ENCODE measurements around the gene GTPBP2. TPM values are rescaled to one million over a fixed set of nuclear protein-coding genes. Genes with fewer than 3 reads are reported as not detected.

The GTPBP2 gene, protein sequence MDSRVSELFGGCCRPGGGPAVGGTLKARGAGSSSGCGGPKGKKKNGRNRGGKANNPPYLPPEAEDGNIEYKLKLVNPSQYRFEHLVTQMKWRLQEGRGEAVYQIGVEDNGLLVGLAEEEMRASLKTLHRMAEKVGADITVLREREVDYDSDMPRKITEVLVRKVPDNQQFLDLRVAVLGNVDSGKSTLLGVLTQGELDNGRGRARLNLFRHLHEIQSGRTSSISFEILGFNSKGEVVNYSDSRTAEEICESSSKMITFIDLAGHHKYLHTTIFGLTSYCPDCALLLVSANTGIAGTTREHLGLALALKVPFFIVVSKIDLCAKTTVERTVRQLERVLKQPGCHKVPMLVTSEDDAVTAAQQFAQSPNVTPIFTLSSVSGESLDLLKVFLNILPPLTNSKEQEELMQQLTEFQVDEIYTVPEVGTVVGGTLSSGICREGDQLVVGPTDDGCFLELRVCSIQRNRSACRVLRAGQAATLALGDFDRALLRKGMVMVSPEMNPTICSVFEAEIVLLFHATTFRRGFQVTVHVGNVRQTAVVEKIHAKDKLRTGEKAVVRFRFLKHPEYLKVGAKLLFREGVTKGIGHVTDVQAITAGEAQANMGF
- total RNA-seq (2014; rRNA removed; shearing (Covaris generic)), result 57.3 and 59.8 TPM in 2 replicates

DNA sequence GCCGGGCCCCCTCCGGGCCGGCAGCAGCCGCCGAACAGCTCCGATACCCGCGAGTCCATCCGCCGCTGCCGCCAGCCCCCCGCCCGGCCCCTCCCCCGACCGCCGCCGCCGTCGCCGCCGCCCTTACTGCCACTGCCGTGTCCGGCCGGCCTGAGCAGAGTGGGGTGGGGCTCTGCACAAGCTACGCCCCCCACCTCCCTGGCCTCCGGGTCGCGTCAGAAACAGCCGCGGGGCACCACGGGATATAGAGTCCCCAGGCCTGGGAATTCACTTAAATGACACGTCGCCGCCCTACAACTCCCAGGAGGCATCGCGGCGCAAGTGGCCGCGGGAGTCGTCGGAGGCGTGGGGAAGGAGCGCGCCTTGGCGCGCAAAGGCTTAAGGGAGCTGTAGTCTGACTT, at the start of gene GTPBP2:
TSS of gene GTPBP2 (minus strand) at position 161 of the 401 bp plus-strand sequence. CDS start at position 59, 102 bp downstream.
- Histone ChIP-seq H3K4me1 (replicated peaks) (peaks cover 30% of the 10 kb centered on the region), H3K9me3 (replicated peaks) (no peaks in the 10 kb centered on the region; the same call in 1 of the 2 replicates), H3K27me3 (replicated peaks) (no peaks in the 10 kb centered on the region), H3K36me3 (peaks cover 42% of the 10 kb centered on the region), H3K4me3 (peak within 1 kb of the TSS; percentile 76), H3K27ac (peak within 1 kb of the TSS; percentile 98)
- DNase-seq (ENCODE audit: low read depth in 1 of 2, low spot score in 2 of 2), result peak; percentile 98 to 99

GRCh38 chr6:43678341-43678740, 49.3 kb upstream of the GTPBP2 start:
- H3K27me3 ChIP-seq (replicated peaks), result no peaks in the 10 kb centered on the region
- H3K27ac ChIP-seq, result no peak overlapping the region
- H3K4me1 ChIP-seq (replicated peaks), result peaks cover 5% of the 10 kb centered on the region; the same call in 1 of the 2 replicates
- no peak for DNase-seq (ENCODE audit: low read depth in 1 of 2, low spot score in 2 of 2)
- no peaks in the 10 kb centered on the region for H3K9me3 ChIP-seq (replicated peaks)
- no peak overlapping the region for H3K4me3 ChIP-seq
- peaks cover 88% of the 10 kb centered on the region for H3K36me3 ChIP-seq

GRCh38 chr6:43677759-43678158, 48.7 kb upstream of the GTPBP2 start:
- Histone ChIP-seq H3K9me3 (replicated peaks) (no peaks in the 10 kb centered on the region), H3K4me3 (no peak overlapping the region), H3K4me1 (replicated peaks) (no peaks in the 10 kb centered on the region; the same call in 1 of the 2 replicates), H3K27me3 (replicated peaks) (no peaks in the 10 kb centered on the region), H3K36me3 (peaks cover 90% of the 10 kb centered on the region), H3K27ac (no peak overlapping the region)
- DNase-seq (ENCODE audit: low read depth in 1 of 2, low spot score in 2 of 2), result no peak

GRCh38 chr6:43676962-43677606, 48.0 kb upstream of the GTPBP2 start:
- Histone ChIP-seq H3K36me3 (peaks cover 90% of the 10 kb centered on the region), H3K27ac (no peak overlapping the region)
- no peak for DNase-seq (ENCODE audit: low read depth in 1 of 2, low spot score in 2 of 2)

DNA sequence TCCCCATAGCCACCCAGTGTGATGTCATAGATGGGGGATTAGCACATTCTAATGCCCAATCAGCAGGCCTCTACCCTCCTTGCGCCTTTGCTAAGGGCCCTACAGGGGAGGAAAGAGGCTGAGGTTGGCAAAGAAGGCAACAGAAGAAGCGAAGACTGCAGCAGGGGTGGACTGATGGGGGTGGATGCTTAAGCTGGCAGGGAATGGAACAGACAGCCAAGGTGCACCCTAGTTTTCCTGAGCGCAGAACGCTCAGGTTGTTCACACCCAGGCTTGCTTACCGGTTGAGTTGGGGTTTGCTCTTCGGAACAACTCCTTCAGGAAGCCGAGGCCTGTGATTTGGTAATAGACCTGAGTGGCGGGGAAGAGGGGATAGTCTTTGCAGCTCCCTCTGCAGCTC, 45.9 kb upstream of the GTPBP2 start:
- Histone ChIP-seq H3K27me3 (replicated peaks) (no peaks in the 10 kb centered on the region), H3K27ac (no peak overlapping the region), H3K9me3 (replicated peaks) (no peaks in the 10 kb centered on the region), H3K4me1 (replicated peaks) (no peaks in the 10 kb centered on the region), H3K36me3 (peaks cover 87% of the 10 kb centered on the region), H3K4me3 (no peak overlapping the region)
- no peak for DNase-seq (ENCODE audit: low read depth in 1 of 2, low spot score in 2 of 2)

More at GRCh38 chr6:43676962-43677606, 48.0 kb upstream of the GTPBP2 start:
- Histone ChIP-seq H3K4me3 (no peak overlapping the region), H3K4me1 (replicated peaks) (no peaks in the 10 kb centered on the region), H3K9me3 (replicated peaks) (no peaks in the 10 kb centered on the region), H3K27me3 (replicated peaks) (no peaks in the 10 kb centered on the region)

GRCh38 chr6:43674291-43674690, 45.2 kb upstream of the GTPBP2 start:
- Histone ChIP-seq H3K9me3 (replicated peaks) (no peaks in the 10 kb centered on the region), H3K27ac (no peak overlapping the region), H3K4me3 (no peak overlapping the region), H3K27me3 (replicated peaks) (no peaks in the 10 kb centered on the region), H3K4me1 (replicated peaks) (peaks cover 1% of the 10 kb centered on the region; the same call in 1 of the 2 replicates), H3K36me3 (peaks cover 81% of the 10 kb centered on the region)
- DNase-seq (ENCODE audit: low read depth in 1 of 2, low spot score in 2 of 2), result no peak

- Histone ChIP-seq H3K27me3 (replicated peaks) (no peaks in the 10 kb centered on the region), H3K9me3 (replicated peaks) (no peaks in the 10 kb centered on the region), H3K27ac (no peak overlapping the region), H3K4me3 (no peak overlapping the region), H3K36me3 (peaks cover 74% of the 10 kb centered on the region), H3K4me1 (replicated peaks) (peaks cover 3% of the 10 kb centered on the region; the same call in 1 of the 2 replicates)
- DNase-seq (ENCODE audit: low read depth in 1 of 2, low spot score in 2 of 2), result no peak
Observed at GRCh38 chr6:43673444-43674084, 44.5 kb upstream of the GTPBP2 start.

GRCh38 chr6:43671801-43672690, 43.0 kb upstream of the GTPBP2 start:
- Histone ChIP-seq H3K27ac (no peak overlapping the region), H3K9me3 (replicated peaks) (no peaks in the 10 kb centered on the region), H3K4me1 (replicated peaks) (peaks cover 7% of the 10 kb centered on the region), H3K36me3 (peaks cover 58% of the 10 kb centered on the region), H3K27me3 (replicated peaks) (no peaks in the 10 kb centered on the region), H3K4me3 (no peak overlapping the region)
- DNase-seq (ENCODE audit: low read depth in 1 of 2, low spot score in 2 of 2), result no peak

- Histone ChIP-seq H3K9me3 (replicated peaks) (no peaks in the 10 kb centered on the region), H3K4me3 (no peak overlapping the region), H3K27me3 (replicated peaks) (no peaks in the 10 kb centered on the region), H3K36me3 (peaks cover 51% of the 10 kb centered on the region), H3K4me1 (replicated peaks) (peaks cover 7% of the 10 kb centered on the region), H3K27ac (no peak overlapping the region)
- DNase-seq (ENCODE audit: low read depth in 1 of 2, low spot score in 2 of 2), result no peak
Observed at GRCh38 chr6:43671011-43671800, 42.1 kb upstream of the GTPBP2 start.

- no peaks in the 10 kb centered on the region for H3K27me3 ChIP-seq (replicated peaks)
- no peak for DNase-seq (ENCODE audit: low read depth in 1 of 2, low spot score in 2 of 2)
- H3K27ac ChIP-seq, result no peak overlapping the region
- H3K36me3 ChIP-seq, result peaks cover 47% of the 10 kb centered on the region
- H3K4me1 ChIP-seq (replicated peaks), result peaks cover 7% of the 10 kb centered on the region
- no peak overlapping the region for H3K4me3 ChIP-seq
- H3K9me3 ChIP-seq (replicated peaks), result no peaks in the 10 kb centered on the region
Observed at GRCh38 chr6:43670623-43670986, 41.5 kb upstream of the GTPBP2 start.

- DNase-seq (ENCODE audit: low read depth in 1 of 2, low spot score in 2 of 2), result no peak
- Histone ChIP-seq H3K4me3 (no peak overlapping the region), H3K4me1 (replicated peaks) (peaks cover 7% of the 10 kb centered on the region), H3K9me3 (replicated peaks) (no peaks in the 10 kb centered on the region), H3K36me3 (peaks cover 41% of the 10 kb centered on the region), H3K27ac (no peak overlapping the region), H3K27me3 (replicated peaks) (no peaks in the 10 kb centered on the region)
Observed at GRCh38 chr6:43669922-43670622, 41.0 kb upstream of the GTPBP2 start.
